PC-3 (cell line): ENCODE data around the gene HTR4. TPM values are rescaled to one million over a fixed set of nuclear protein-coding genes. Genes with fewer than 3 reads are reported as not detected.

Source experiments
- ATAC-seq: fragments of 200-7000 bp; cut with Tn5 transposase; 2 replicates; pipeline ENCODE4 v1.9.1; 2020; ENCODE audit warnings: mild to moderate bottlenecking, moderate library complexity
- Bru-seq: library from RNA; stranded (reverse); fragments of 400-500 nt; gene quantifications from one replicate; lab custom pipeline; 2021; lab: Mats Ljungman, UMichigan
- BruChase-seq, 2 experiments: library from RNA; stranded (reverse); fragments of 400-500 nt; gene quantifications; one replicate each; lab custom pipeline; 2021; lab: Mats Ljungman, UMichigan
- BruUV-seq: library from RNA; stranded (reverse); fragments of 400-500 nt; replicated peaks from 2 replicates; lab custom pipeline; 2021; lab: Mats Ljungman, UMichigan
- CTCF ChIA-PET: fragments of 300-600 bp; sonication (Branson Sonifier 250); formaldehyde crosslinking; loops from one replicate; lab custom pipeline; 2022; ENCODE audit warnings: antibody characterized with exemption; lab: Charles Lee
- POLR2A ChIA-PET: fragments of 300-600 bp; sonication (Branson Sonifier 250); formaldehyde crosslinking; loops from one replicate; lab custom pipeline; 2022; ENCODE audit warnings: antibody characterized with exemption; ENCODE audit not compliant: unreplicated experiment; lab: Charles Lee
- DNase-seq: peaks from one replicate; pipeline ENCODE4 v3.0.0-alpha.2; 2015
- H2AFZ ChIP-seq: fragments of 300-600 bp; sonication (generic); 2 replicates; pipeline ENCODE4 v1.6.0; 2016; ENCODE audit warnings: antibody characterized with exemption, low read length
- H3F3A ChIP-seq: fragments of 300-600 bp; sonication (generic); one replicate; pipeline ENCODE4 v1.6.0; 2017; ENCODE audit warnings: antibody characterized with exemption, low read length, control low read depth, mild to moderate bottlenecking; ENCODE audit not compliant: unreplicated experiment
- H3K27ac ChIP-seq: fragments of 300-600 bp; sonication (generic); 2 replicates; pipeline ENCODE4 v1.5.1; 2016; ENCODE audit warnings: mild to moderate bottlenecking, low read length
- H3K27me3 ChIP-seq: fragments of 300-600 bp; sonication (generic); 2 replicates; pipeline ENCODE4 v1.6.1; 2016; ENCODE audit warnings: low read length, mixed read lengths
- H3K36me3 ChIP-seq: fragments of 300-600 bp; sonication (generic); 2 replicates; pipeline ENCODE4 v1.6.1; 2016; ENCODE audit warnings: low read depth, mixed run types, low read length, mixed read lengths
- H3K4me1 ChIP-seq: fragments of 300-600 bp; sonication (generic); 2 replicates; pipeline ENCODE4 v1.5.1; 2016; ENCODE audit warnings: low read length; ENCODE audit not compliant: insufficient read depth
- H3K4me2 ChIP-seq: fragments of 300-600 bp; sonication (generic); 2 replicates; pipeline ENCODE4 v1.6.0; 2016; ENCODE audit warnings: low read length
- H3K4me3 ChIP-seq: fragments of 300-600 bp; sonication (generic); 2 replicates; pipeline ENCODE4 v1.5.1; 2016; ENCODE audit warnings: mild to moderate bottlenecking, low read length, mixed read lengths
- H3K79me2 ChIP-seq: fragments of 300-600 bp; sonication (generic); 2 replicates; pipeline ENCODE4 v1.6.1; 2017; ENCODE audit warnings: low read length, mixed read lengths
- H3K9ac ChIP-seq: fragments of 300-600 bp; sonication (generic); 2 replicates; pipeline ENCODE4 v1.6.0; 2016; ENCODE audit warnings: mild to moderate bottlenecking, low read length
- H3K9me2 ChIP-seq: fragments of 300-600 bp; sonication (generic); replicated peaks from 2 replicates; pipeline ENCODE4 v1.6.1; 2016; ENCODE audit warnings: mixed run types, low read length, mixed read lengths
- H3K9me3 ChIP-seq: fragments of 300-600 bp; sonication (generic); 2 replicates; pipeline ENCODE4 v1.6.1; 2016; ENCODE audit warnings: low read length, mixed read lengths
- H4K20me1 ChIP-seq: fragments of 300-600 bp; sonication (generic); 2 replicates; pipeline ENCODE4 v1.6.1; 2016; ENCODE audit warnings: low read length, mixed read lengths
- EZH2 ChIP-seq: fragments of 300-600 bp; sonication (generic); IDR thresholded peaks from one replicate; pipeline ENCODE4 v1.6.1; 2017; ENCODE audit warnings: antibody characterized with exemption, mild to moderate bottlenecking, low read length; ENCODE audit not compliant: unreplicated experiment
- EZH2phosphoT487 ChIP-seq: fragments of 300-600 bp; sonication (generic); IDR thresholded peaks from 2 replicates; pipeline ENCODE4 v1.6.1; 2018; ENCODE audit warnings: mild to moderate bottlenecking, antibody characterized with exemption, low read length, borderline replicate concordance
- intact Hi-C: fragments of 100-400 bp; cut with micrococcal nuclease; formaldehyde crosslinking; loops from 2 replicates; pipeline ENCODE4 v1.9.0; 2023
- long read RNA-seq: library from polyadenylated mRNA; unstranded; transcript quantifications from one replicate; pipeline ENCODE4 v2.0.0, GENCODE V29; 2021; ENCODE audit not compliant: unreplicated experiment
- total RNA-seq: library from RNA; depleted of rRNA; stranded (reverse); fragments of >200 nt; gene quantifications from 2 replicates; pipeline ENCODE4 v1.2.3, GENCODE V29; 2014; rRNA removed
- TF ChIP-seq, protein P1 (sequence below): fragments of 300-600 bp; sonication (generic); conservative IDR thresholded peaks from 2 replicates; pipeline ENCODE4 v1.5.1; 2017; ENCODE audit warnings: antibody characterized with exemption, low read depth, mild to moderate bottlenecking, low read length

HTR4 gene, protein sequence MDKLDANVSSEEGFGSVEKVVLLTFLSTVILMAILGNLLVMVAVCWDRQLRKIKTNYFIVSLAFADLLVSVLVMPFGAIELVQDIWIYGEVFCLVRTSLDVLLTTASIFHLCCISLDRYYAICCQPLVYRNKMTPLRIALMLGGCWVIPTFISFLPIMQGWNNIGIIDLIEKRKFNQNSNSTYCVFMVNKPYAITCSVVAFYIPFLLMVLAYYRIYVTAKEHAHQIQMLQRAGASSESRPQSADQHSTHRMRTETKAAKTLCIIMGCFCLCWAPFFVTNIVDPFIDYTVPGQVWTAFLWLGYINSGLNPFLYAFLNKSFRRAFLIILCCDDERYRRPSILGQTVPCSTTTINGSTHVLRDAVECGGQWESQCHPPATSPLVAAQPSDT
- not detected in 2 replicates for total RNA-seq
- percentile 12 among the genes with signal in this experiment for Bru-seq, nascent RNA
- percentile 11 among the genes with signal in this experiment for BruChase-seq, experiment 1, labeled RNA remaining after a 6-hour chase
- BruChase-seq, experiment 2, labeled RNA remaining after a 2-hour chase, result percentile 22 among the genes with signal in this experiment
- long read RNA-seq, partial matches to known transcripts, result 0 of 2 reads
- long read RNA-seq, other reads (novel, unspliced or antisense), result 2 of 2 reads

DNA sequence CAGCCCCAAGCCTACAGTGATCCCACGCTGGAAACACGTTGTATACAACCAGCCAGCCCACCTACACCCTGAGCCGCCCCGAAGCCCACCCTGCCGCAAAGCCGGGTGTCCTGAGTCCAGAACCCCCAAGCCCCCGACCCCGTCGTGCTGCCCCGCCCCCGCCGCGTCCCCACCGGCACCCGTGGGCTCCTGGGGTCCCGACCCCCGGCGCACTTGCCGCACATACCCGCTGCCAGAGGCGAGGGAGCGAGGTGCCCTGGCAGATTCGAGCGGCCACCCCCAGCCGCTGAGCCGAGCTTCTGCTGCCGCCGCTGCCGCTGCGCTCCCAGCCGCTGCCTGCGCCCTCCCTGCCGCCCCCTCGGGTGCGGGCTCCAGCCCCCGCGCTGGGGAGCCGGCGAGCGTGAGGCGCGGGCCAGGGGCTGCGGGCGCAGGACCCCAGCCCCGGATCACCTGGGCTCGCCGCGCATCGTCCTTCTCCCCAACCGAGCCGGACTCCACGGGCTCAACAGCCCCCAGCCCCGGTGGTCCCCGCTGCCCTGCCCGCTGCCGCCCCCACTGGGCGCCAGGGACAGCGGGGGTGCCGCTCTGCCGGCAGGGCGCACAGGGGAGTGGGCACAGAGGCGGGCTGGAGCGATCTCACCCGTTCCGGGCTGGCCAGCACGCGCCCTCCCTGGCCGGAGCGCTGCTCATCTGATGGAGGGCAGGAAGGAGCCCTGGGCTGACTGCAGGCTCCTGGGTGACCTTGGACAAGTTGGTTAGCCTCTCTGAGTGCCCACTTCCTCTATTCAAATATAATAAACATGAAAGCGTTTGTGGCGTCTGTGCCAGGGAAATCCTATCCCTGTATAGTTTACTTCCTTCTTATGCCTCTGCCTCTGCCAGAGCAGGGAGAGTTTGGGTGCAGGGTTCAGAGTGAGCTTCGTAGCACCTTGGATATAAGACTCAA is at the start of gene HTR4:
HTR4 (minus strand) TSS at position 692 of the 946 bp plus-strand sequence. CDS start 17,513 bp downstream, outside the sequence.
- Histone ChIP-seq H3K4me1 (no peaks in the 10 kb centered on the region), H4K20me1 (no peaks in the 10 kb centered on the region), H2AFZ (no peak within 1 kb of the TSS), H3K9ac (no peak within 1 kb of the TSS), H3K36me3 (no peaks in the 10 kb centered on the region), H3K4me3 (no peak within 1 kb of the TSS), H3F3A (no peaks in the 10 kb centered on the region), H3K9me3 (no peaks in the 10 kb centered on the region), H3K79me2 (no peaks in the 10 kb centered on the region), H3K27ac (no peak within 1 kb of the TSS), H3K4me2 (no peak within 1 kb of the TSS), H3K27me3 (peaks cover 96% of the 10 kb centered on the region), H3K9me2 (no peaks in the 10 kb centered on the region)
- intact Hi-C loops, result no loop called here
- BruUV-seq, result no TSS peak
- ChIA-PET CTCF (no interaction called here), POLR2A (no interaction called here)
- DNase-seq (no peak), ATAC-seq (peak; percentile 30)
- TF ChIP-seq EZH2 (peak; percentile 57), EZH2phosphoT487 (no peak)
- TF ChIP-seq, protein P1, sequence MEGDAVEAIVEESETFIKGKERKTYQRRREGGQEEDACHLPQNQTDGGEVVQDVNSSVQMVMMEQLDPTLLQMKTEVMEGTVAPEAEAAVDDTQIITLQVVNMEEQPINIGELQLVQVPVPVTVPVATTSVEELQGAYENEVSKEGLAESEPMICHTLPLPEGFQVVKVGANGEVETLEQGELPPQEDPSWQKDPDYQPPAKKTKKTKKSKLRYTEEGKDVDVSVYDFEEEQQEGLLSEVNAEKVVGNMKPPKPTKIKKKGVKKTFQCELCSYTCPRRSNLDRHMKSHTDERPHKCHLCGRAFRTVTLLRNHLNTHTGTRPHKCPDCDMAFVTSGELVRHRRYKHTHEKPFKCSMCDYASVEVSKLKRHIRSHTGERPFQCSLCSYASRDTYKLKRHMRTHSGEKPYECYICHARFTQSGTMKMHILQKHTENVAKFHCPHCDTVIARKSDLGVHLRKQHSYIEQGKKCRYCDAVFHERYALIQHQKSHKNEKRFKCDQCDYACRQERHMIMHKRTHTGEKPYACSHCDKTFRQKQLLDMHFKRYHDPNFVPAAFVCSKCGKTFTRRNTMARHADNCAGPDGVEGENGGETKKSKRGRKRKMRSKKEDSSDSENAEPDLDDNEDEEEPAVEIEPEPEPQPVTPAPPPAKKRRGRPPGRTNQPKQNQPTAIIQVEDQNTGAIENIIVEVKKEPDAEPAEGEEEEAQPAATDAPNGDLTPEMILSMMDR, result no peak

DNA sequence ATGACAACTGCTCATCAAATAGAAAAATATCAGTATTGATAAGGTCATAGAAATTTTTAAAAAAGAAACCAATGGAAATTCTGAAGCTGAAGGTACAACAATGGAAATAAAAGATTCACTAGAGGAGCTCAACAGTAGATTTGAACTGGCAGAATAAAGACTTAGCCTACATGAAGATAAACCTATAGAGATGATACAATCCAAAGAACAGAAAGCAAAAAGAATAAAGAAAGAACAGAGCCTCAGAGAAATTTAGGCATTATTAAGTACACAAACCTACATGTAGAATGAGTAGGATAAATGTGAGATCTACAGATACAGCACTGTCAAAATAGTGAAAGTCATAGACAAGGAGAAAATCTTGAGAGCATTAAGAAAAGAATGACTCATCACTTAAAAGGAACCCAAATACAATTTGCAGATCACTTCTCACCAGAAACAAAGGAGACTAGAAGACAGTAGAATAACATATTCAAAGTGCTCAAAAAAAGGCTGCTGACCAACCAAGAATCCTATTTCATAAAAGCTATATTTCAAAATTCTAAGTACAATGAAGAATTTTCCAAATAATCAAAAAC is 47.8 kb upstream of the HTR4 start:
- H3K4me1 ChIP-seq, result 0 out of 2 replicates have a peak, but pooled peaks cover 3% of the 10 kb centered on the region
- H2AFZ ChIP-seq, result no peak overlapping the region
- H3K27me3 ChIP-seq, result peaks cover 17% of the 10 kb centered on the region; the same call in 1 of the 2 replicates
- no peaks in the 10 kb centered on the region for H3F3A ChIP-seq
- H3K9ac ChIP-seq, result no peak overlapping the region
- H4K20me1 ChIP-seq, result no peaks in the 10 kb centered on the region
- intact Hi-C loops, result no loop called here
- no peaks in the 10 kb centered on the region for H3K9me2 ChIP-seq
- DNase-seq (peak; percentile 29), ATAC-seq (no peak)
- no peak overlapping the region for H3K4me2 ChIP-seq
- H3K9me3 ChIP-seq, result no peaks in the 10 kb centered on the region
- POLR2A ChIA-PET, result interaction anchor here (0.5 kb wide), 1 partner anchor 432 kb away, joined by 4 read pairs; no protein-coding TSS in a partner anchor
- H3K4me3 ChIP-seq, result no peak overlapping the region
- no peak overlapping the region for H3K27ac ChIP-seq
- CTCF ChIA-PET, result interaction anchor here (0.7 to 1.3 kb wide), 3 partner anchors 15 to 38 kb away, joined by 4 to 15 read pairs (median 6); no protein-coding TSS in a partner anchor
- BruUV-seq, result no TSS peak
- no peaks in the 10 kb centered on the region for H3K79me2 ChIP-seq
- no peaks in the 10 kb centered on the region for H3K36me3 ChIP-seq
- no peak for TF ChIP-seq EZH2phosphoT487
- TF ChIP-seq, protein P1, result no peak
- no peak for TF ChIP-seq EZH2
